Stimulated activated CD8-positive, alpha-beta memory T cell treated with anti-CD3 and anti-CD28 coated beads, Interleukin-12 subunit alpha, Interleukin-12 subunit beta, amount 100 ng/mL, for 1 hour (primary cell): ENCODE data around the gene EFNB3.

Source experiments
- DNase-seq: peaks from one replicate; pipeline ENCODE4 v3.0.0-alpha.2; 2020; ENCODE audit warnings: low read depth

The EFNB3 gene

DNA sequence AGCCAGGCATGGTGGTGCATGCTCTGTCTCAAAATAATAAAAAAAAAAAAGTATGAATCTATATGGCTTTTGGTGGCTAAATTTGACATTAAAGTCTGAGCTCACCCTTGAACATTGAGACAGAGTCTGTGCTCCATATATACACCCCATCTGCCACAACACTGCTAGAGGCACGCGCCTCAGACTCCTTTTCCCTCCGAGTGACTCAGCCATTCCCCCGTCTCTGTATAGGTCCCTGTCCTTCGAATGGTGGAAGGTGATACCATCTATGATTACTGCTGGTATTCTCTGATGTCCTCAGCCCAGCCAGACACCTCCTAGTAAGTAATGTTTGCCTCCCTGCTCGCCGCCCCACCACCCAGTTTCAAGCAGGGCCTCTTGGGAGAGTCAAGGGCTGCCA lies 4.5 kb upstream of the EFNB3 start:
- DNase-seq = no peak

DNA sequence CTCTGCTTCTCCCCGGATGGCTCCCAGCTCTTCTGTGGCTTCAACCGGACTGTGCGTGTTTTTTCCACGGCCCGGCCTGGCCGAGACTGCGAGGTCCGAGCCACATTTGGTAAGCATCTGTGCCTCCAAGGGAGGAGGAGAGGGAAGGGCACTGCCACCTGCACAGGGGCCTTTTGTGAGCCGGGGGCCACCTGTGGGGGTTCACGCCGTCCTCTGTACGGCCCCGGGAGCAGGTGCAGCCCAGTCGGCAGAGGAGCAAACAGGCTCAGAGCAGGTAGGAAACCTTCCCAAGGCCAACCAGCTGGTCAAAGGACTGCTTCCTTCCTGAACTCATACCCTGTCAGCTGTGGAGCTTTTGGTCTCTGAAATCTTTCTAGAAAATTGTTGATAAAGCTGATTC lies 3.3 kb upstream of the EFNB3 start:
- DNase-seq = no peak

DNA sequence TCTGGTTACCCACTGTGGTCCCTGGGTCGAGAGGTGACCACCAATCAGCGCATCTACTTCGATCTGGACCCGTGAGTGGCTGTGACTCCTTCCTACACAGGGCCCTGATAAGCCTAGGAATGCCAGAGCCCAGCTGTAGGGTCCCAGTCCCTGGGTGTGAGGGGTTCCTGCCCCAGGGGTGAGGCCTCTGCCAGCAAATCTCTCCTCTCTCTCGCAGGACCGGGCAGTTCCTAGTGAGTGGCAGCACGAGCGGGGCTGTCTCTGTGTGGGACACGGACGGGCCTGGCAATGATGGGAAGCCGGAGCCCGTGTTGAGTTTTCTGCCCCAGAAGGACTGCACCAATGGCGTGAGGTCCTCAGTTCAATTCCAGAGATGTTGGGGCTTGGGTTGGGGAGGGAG lies 2.2 kb upstream of the EFNB3 start:
- no peak for DNase-seq

DNA sequence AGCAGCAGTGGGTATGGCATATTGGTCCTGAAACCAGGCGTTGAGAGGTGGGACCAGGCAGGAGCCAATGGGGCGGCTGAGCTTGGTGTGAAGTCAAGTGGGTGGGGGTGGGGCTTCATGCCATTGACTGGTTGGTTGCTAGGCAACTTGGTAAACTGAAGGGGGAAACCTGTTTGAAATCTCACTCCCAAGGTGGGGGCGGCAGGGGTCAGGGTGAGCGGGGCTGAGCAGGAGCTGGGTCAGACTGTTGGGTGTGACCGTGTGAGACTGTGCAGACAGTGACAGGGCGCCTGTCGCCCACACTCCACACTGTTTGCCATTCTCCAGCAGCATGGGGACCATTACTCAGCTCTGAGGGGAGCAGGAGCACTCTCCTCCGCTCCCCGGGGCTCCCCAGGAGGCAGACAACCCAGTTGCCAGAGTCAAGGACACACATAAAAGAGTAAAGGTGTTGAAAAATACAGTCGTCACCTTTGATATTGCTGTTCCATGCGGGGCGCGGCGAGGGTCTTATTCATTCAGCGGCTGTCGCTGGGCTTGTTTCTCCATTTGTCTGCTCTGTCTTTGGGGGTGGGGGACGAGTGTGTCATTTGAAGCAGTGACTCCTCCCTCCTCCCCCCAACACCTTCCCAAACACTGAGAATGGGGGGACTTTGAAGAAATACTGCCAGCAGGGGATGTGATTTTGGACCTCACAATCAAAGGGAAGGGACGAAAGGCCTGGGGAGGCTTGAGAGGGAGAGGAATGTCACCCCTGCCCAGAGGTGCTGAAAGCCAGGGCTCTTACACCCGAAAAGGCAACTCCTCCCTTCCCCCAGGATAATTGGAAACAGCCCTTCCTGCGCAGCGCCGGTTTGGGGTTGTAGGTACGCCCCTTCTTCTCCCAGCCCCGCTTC lies 1.2 kb upstream of the EFNB3 start:
- no peak for DNase-seq

DNA sequence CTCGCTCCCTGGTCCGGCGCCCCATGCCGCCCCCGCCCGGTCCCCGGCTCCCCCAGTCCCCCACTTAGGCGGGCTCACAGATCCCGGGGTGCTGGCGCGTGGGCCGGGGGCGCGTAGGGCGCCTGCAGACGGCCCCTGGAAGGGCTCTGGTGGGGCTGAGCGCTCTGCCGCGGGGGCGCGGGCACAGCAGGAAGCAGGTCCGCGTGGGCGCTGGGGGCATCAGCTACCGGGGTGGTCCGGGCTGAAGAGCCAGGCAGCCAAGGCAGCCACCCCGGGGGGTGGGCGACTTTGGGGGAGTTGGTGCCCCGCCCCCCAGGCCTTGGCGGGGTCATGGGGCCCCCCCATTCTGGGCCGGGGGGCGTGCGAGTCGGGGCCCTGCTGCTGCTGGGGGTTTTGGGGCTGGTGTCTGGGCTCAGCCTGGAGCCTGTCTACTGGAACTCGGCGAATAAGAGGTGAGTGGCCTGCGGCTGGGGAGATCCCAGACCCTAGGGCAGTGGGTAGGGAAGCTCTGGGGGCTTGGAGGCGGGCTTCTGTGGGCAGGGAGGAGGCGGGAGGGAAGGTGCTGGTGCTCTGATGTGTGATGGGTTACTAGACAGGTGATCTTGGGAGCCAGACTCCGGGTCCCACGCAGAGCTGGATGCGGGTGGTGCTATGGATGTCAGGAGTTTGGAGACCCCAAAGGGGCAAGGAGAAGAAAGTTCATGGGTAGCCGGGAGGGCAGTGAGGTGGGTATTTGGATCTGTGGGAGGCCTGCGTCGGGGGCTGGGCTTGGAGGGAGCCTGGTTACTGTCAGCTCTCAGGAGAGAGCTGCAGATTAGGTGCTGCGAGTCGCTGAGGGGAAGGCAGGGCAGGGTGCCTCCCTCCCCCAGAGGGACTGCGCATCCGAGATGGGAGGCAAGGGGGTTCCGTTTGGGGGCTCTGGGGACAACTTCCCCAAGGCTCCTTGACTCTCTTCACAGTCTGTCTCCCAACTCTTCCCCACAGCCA lies 560 bp downstream of the EFNB3 start:
- DNase-seq = no peak

DNA sequence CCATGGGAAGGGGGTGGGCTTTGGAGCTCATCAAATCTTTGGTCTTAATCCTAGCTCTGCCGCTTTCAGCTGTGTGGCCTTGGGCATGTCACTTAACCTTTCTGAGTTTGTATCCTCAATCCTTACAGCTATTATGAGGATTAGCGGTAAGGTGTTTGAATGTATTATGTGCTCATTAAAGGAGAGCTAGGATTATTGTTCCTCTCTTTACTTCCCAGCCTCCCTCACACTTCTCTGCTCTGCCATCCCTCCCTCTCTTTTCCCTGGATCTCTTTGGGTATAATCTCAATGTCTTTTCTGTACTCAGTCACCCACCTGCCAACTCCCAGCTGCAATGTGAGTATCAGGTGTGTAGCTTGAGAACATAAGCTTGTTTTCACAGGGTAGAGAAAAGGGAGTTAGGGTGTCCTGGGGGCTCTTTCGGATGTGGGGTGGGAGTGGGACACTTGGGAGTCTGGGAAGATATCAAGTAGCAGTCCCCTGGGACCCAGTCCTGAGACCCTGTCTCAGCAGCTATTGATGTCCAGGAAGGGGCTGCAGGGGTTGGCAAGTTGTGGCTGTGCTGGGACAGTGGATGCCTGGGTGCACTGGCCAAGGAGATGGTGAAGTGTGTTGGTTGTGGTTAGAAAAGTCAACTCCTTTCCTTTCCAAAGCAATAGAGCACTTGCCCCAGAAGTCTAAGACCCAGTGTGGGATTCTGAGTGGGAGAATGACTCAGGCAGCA lies 1.8 kb downstream of the EFNB3 start:
- DNase-seq = no peak

DNA sequence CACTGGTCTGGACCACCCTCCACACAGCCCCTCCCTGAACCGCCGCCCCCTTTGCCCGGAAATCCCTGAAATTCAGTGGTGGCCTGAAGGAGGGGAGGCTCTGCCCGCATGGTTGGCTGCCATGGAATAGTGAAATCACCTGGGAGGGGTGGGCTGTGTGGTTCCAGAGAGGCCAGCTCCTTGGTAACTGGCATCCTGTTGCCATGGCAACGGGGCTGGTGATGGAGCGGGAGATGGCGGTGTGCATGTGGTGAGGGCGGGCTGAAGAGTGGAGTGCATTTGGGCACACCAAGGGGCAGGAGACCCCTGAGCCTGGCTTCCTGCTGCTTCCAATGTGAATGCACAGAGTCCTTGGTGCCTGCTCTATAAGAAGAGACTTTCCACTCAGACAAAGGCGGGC lies 2.4 kb downstream of the EFNB3 start:
- no peak for DNase-seq

DNA sequence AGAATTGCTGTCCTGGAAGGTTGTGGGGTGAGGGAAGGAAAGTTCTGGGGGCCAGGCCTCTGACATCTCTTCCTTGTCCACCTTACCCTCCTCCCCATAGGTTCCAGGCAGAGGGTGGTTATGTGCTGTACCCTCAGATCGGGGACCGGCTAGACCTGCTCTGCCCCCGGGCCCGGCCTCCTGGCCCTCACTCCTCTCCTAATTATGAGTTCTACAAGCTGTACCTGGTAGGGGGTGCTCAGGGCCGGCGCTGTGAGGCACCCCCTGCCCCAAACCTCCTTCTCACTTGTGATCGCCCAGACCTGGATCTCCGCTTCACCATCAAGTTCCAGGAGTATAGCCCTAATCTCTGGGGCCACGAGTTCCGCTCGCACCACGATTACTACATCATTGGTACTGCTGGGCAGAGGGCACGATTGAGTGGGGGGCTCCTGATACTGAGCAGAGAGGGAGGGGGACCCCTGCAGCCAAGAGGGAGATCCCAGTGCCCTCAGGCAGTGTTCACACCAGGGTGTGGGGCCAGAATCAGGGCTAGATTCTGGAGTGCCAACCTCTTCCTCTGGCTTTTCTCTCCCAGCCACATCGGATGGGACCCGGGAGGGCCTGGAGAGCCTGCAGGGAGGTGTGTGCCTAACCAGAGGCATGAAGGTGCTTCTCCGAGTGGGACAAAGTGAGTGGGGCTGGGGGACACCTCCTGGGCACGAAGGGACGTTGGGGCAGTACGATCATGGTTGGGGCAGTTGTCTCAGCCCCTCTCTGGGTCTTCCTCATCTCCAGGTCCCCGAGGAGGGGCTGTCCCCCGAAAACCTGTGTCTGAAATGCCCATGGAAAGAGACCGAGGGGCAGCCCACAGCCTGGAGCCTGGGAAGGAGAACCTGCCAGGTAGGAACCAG lies 3.1 kb downstream of the EFNB3 start:
- no peak for DNase-seq

DNA sequence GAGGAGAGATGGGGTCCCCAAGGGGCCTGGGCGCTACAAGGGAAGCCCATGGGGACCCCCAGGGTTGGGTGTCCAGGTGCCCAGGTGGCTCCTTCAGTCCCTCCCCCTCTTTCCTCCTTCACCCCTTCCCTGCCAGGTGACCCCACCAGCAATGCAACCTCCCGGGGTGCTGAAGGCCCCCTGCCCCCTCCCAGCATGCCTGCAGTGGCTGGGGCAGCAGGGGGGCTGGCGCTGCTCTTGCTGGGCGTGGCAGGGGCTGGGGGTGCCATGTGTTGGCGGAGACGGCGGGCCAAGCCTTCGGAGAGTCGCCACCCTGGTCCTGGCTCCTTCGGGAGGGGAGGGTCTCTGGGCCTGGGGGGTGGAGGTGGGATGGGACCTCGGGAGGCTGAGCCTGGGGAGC lies 4.0 kb downstream of the EFNB3 start:
- DNase-seq = no peak

DNA sequence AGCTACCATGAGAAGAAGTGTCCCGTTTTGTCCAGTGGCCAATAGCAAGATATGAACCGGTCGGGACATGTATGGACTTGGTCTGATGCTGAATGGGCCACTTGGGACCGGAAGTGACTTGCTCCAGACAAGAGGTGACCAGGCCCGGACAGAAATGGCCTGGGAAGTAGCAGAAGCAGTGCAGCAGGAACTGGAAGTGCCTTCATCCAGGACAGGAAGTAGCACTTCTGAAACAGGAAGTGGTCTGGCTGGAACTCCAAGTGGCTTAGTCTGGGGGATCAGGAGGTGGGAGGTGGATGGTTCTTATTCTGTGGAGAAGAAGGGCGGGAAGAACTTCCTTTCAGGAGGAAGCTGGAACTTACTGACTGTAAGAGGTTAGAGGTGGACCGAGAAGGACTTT lies 5.3 kb downstream of the EFNB3 start:
- DNase-seq = no peak

DNA sequence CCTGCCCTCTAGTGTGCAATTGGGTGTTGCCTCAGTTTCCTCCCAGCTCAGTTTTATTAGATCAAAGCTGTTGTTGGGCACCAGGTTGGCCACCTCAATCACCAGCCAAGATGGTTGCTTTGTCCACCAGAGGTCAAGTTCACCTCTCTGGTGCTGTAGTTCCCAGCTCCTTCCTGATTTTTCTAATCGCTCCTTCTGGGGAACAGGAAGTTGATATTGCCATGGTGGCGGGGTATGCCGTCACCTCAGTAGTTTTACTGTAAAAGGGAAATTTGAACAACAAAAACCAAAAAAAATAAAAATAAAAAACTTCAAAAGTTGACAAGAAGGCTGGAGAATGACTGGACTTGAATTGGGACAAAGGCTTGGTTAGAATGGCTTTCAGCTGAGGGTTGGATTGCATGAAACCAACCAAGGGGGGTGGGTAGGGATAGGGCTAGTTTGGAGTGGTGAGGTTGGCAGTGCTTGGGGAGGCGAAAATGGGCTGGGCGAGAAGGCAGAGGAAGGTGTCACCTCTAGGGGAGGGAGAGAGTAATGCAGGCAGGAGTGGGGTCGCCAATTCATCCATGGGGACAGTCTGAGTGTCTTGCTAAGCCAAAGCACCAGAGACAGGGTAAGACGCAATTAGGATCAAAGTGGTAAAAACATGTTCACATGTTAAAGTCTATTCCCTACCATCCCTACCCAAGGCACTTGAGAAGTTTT lies 6.2 kb downstream of the EFNB3 start:
- no peak for DNase-seq

DNA sequence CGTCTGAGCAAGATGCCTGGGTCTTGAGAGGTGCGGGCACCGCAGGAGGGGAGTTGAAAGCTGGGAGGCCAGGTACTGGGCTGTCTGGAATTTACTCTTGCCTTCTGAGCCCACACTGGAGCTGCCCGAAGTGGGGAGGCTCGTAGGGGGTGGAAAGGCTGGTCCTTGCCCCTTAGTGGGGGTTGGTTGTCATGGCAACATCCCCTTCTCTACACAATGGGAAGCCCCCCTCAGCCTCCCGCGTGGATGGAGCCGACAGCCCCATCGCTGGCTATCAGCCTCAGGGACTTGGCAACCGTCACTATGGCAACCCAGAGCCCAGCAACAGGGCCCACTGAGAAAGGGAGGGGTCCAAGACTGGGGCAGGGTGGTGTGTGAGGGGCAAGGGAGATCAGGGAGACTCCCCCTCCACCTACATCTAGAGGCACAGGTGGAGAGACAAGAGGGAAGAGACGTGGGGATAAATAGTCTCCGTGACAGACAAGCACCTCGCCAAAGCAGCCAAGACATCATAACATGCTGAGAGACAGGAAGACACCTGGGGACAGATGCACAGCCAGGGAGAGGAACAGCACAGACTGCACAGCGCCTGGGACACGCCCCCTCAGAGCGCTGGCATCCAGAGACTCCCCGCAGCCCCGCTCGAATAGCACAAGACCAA lies 7.2 kb downstream of the EFNB3 start:
- DNase-seq = no peak

DNA sequence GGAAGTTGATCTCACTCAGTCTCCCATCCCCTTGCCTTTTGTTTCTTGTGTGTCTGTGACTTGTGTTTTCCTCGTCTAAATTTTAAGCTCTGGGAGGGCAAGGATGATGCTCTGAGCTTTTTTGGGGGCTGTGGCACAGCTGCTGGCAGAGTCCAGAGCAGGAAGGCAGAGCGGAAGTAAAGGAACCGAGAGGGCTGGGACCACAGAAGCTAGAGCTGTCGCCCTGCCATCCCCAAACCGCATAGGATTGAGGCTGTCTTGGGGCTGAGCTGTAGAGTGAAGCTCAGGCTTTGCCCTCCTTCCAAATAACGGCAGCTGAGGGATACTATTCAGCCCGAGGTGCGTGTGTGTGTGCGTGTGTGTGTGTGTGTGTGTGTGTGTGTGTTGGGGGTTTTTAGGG lies 8.8 kb downstream of the EFNB3 start:
- no peak for DNase-seq

DNA sequence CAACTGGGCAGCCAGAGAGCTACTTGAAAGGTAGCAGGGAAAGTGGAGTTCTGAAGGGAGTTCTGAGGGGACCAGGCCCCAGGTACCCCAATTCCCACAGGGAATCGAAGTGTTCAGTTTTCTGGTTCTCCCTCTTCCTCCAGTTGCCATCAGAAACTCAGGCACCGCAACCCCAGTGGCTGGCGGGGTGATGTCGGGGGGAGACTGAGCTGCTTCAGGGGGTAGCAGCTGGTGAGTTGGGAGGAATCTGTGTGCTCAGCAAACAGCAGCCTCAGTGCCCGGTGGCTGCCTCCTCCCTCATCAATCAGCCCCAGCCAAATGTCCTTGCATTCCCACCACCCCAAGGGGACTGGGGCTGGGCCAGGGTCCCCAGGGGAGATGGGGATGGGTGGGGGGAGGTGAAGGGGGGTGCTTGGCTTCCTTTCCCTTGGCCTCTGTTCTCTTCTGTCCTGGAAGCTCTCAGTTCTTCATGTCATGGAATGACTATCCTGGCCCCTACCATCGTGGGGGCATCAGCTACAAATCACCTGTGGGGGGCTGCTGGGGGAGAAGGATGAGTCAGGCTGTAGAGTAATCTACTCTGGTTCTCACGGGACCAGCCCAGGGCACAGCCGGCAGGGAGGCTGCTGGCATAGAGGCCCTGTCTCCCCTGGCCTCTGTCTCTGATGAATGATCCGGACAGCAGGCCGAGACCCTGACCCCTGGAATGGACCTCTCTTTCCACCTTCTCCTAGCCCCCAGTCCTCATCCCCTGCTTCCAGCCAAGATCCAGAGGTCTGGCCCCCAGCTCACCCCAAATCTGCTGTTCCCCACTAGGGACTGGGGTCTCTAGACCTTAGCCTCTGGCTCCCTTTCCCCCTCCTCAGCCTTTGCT lies 10.0 kb downstream of the EFNB3 start:
- DNase-seq = no peak

DNA sequence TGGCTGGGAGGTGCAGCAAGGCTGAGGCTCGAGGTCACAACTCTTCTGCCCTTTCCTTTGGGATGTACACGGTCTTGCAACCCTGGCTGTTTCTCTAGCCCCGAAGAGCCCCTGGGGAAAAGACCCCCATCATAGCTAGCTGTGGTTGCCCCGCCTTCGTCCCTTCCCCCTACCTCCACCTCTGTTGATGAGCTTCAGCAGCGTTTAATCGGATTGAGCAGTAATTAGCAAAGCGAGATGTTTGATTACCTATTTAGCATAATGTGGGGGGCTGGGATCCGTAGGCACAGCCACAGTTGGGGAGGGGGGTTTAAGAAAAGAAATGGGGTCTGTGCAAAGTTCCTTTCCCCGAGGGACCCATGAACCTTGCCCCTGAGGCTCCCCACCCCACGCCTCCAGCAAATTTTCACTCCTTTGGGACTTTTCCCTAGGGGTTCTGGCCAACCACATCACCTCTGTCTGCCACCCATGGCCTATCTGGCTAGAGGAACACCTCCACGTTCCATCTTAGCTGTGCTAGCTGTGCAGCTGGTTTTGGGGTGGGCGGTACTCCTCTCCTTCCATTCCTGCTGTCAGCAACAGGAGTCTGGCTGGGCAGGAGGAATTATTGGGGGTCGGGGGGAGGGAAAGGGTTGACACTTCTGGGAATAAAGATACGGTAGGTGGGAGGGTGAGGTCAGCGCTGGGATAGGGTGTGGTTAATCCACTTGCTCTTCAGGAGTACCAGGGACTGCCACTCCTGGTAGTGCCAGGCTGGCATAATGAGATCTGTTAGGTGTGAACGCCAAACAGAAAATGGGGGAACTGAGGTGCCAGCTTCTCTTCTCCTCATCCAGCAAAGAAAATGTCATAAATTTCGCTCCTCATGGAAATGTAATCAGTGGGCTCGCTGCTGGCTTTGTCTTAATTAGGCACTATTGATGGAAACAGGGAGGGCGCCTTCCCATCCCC lies 11.2 kb downstream of the EFNB3 start:
- DNase-seq = no peak

DNA sequence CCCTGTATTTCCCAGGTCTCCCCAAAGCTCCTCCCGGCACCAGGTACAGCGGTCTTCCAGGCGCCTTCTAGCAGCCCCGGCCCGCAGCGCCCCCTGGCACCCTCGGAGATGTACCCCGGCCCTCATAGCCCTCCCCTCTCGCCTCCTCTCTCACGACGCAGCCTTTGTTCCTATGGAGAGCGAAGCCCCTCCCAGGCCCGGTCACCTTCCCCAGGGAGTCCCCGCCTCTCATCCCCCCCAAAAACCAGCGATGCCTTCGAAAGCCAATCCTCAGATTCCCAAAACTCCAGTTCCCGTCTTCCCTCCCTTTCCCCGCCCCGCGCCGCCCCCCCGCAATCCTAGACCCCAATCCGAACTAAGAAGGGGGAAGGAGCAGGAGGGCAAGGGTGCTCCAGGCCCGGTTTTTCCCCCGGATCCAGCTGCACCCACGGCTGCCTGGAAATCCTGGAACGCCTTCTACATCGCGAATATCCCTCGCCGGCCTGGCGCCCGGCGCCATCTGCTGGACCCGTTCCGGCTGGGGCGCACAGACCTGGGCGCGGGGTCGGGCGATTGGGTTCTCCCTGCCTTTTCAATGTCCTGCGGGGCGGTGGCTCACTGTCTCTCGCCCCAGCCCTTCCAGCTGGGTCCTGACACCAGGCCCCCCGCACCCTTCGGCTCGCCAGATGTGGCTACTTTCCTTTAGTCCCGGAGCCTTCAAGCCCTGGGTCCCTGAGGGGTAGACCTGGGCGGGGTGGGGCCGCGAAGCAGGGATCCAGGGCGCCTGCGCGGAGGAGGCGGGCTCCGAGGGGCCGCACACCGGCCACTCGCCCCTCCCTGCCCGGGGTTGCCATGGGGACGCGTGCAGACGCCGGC lies 12.1 kb downstream of the EFNB3 start, which contains the start of gene DNAH2:
Gene DNAH2 (plus strand): TSS at position 844 of the 855 bp plus-strand sequence. CDS start 1,991 bp downstream, outside the sequence.
- no peak for DNase-seq
